ENCODE data around the gene SAMD4B. TPM values are rescaled to one million over a fixed set of nuclear protein-coding genes. Genes with fewer than 3 reads are reported as not detected.

Gene SAMD4B, protein sequence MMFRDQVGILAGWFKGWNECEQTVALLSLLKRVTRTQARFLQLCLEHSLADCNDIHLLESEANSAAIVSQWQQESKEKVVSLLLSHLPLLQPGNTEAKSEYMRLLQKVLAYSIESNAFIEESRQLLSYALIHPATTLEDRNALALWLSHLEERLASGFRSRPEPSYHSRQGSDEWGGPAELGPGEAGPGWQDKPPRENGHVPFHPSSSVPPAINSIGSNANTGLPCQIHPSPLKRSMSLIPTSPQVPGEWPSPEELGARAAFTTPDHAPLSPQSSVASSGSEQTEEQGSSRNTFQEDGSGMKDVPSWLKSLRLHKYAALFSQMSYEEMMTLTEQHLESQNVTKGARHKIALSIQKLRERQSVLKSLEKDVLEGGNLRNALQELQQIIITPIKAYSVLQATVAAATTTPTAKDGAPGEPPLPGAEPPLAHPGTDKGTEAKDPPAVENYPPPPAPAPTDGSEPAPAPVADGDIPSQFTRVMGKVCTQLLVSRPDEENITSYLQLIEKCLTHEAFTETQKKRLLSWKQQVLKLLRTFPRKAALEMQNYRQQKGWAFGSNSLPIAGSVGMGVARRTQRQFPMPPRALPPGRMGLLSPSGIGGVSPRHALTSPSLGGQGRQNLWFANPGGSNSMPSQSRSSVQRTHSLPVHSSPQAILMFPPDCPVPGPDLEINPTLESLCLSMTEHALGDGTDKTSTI
- total RNA-seq, result 10 to 100 TPM; 49.8 to 55.2 TPM
- polyA plus RNA-seq, result 10 to 100 TPM in 1 of 3 donors, 1 to 10 TPM in 2; 5.4 to 12.3 (median 6.4) TPM
- 28.3 to 46.7 (median 35.5) reads per million in 6 experiments for total RNA-seq

DNA sequence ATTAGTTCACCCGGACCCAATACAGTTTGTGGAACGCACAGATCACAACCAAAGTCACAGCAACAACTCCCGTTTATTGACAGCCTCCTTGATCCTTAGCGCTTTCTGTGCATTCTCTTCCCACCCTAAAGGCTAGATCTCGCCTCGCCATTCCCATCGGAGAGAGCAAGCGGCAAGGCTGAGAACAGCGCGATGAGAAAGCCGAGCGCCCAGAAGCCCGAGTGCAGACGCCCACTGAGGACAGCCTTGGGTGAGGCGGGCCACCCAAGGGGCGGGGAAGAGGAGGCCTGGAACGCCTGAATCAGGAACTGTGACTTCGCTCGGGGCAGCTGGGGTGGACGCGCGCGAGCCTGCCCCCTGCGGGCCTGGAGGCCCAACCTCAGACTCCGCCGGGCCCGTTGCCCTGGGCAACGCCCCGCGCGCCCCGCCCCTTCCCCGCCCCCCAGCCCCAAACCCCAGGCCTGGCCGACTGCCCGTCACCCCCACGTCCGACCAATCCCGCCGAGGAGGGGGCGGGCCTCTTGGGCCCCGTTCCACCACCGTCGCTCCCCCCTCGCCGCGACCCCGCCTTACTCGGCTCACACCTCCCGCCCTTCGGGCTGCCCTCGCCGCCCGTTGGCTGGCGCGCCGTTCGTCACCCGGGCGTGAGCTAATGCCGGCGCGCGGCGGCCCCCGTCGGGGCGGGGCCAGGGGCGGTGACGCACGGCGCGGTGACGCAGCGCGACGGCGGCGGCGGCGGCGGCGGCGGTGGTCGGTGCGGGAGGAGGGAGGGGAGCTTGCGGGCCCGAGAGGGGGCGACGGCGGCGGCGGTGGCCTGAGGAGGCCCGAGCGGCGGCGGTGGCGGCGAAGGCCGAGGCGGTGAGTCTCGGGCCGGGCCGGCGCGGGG, at the start of gene SAMD4B:
Gene SAMD4B, plus strand, starts transcription at position 703 of the 886 bp plus-strand sequence. CDS start 14,473 bp downstream, outside the sequence.
- H3K27ac Mint-ChIP-seq, result peak within 1 kb of the TSS; percentile 95 to 99 (median 97)
- no peaks in the 10 kb centered on the region for H3K9me3 Mint-ChIP-seq
- ATAC-seq (peak; percentile 85 to 87), DNase-seq (peak; percentile 94 to 100 (median 99))
- H3K27me3 Mint-ChIP-seq, result no peaks in the 10 kb centered on the region
- POLR2A ChIA-PET, result interaction anchor here (0.6 to 1.9 kb wide), 22 partner anchors 13 to 1435 kb away, joined by 3 to 22 read pairs (median 4); partner anchors contain the start of genes EID2B, MED29, PAF1 and PLEKHG2
- H3K4me3 Mint-ChIP-seq, result peak within 1 kb of the TSS; percentile 94 to 99 (median 98)
- peaks cover 0 to 7% (median 0%) of the 10 kb centered on the region in 3 donors for H3K36me3 Mint-ChIP-seq
- H3K4me1 Mint-ChIP-seq, result peaks cover 53 to 78% (median 72%) of the 10 kb centered on the region in 4 donors

DNA sequence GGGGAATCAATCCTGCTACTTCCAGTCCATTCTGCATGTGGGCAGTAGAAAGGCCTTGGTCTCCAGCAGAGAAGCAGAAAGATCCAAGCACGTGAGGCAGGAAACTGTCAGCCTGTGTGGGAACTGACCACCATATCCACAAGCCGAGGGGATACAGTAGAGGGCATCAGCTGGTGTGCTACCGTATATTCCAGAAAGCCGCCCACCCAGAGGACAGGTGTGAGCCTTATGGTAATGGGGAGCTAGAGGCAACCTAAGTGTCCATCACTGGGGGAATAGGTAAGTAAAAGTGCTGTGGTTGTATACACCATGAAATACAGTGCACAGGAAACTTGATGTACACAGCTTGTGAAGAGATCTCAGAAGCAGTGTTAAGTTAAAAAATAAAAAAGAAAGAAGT, 48.8 kb upstream of the SAMD4B start:
- H3K27ac Mint-ChIP-seq, result no peak overlapping the region
- H3K4me1 Mint-ChIP-seq, result peaks cover 10 to 19% (median 12%) of the 10 kb centered on the region in 4 donors
- no peak for DNase-seq

DNA sequence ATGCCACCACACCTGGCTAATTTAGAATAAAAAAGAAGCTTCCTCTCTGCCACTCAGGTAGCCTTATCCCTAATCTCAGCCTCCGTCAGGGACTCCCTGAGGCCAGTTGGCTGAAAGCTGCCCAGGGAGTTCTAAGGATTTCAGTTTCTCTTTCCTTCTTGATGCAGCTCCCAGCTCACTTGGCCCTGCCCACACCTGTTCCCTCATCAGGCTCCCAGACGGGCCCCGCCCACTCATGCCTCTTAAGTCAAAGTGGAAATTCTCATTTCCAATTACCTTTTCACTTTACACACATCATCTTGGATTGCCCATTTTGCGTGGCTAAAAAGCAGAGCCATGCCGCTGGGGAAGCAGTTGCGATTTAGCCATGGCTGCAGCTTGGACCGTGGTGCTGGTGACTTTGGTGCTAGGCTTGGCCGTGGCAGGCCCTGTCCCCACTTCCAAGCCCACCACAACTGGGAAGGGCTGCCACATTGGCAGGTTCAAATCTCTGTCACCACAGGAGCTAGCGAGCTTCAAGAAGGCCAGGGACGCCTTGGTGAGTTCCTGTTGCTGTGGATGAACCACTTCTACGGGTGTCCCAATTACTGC, 46.1 kb upstream of the SAMD4B start, which contains the start of gene IFNL1:
Gene IFNL1, plus strand, starts transcription at position 353 of the 591 bp plus-strand sequence. Its CDS starts 15 bp downstream, at position 368.
- peaks cover 0 to 6% (median 3%) of the 10 kb centered on the region in 5 donors for H3K27me3 Mint-ChIP-seq
- POLR2A ChIA-PET, result no interaction called here
- H3K4me1 Mint-ChIP-seq, result peaks cover 14 to 27% (median 23%) of the 10 kb centered on the region in 4 donors
- peak within 1 kb of the TSS in 4 of 10 donors; percentile 53 to 79 (median 66) for H3K27ac Mint-ChIP-seq
- DNase-seq (no peak), ATAC-seq (no peak)
- no peaks in the 10 kb centered on the region for H3K9me3 Mint-ChIP-seq
- no peaks in the 10 kb centered on the region for H3K36me3 Mint-ChIP-seq
- H3K4me3 Mint-ChIP-seq, result peak within 1 kb of the TSS in 2 of 10 donors; percentile 8 to 23

More for the DNA sequence above, 48.8 kb upstream of the SAMD4B start:
- no peak for ATAC-seq
- Mint-ChIP-seq H3K9me3 (peaks cover 0 to 2% (median 0%) of the 10 kb centered on the region in 9 donors), H3K4me3 (no peak overlapping the region), H3K36me3 (no peaks in the 10 kb centered on the region), H3K27me3 (peaks cover 0 to 7% (median 3%) of the 10 kb centered on the region in 5 donors)
- POLR2A ChIA-PET, result no interaction called here

DNA sequence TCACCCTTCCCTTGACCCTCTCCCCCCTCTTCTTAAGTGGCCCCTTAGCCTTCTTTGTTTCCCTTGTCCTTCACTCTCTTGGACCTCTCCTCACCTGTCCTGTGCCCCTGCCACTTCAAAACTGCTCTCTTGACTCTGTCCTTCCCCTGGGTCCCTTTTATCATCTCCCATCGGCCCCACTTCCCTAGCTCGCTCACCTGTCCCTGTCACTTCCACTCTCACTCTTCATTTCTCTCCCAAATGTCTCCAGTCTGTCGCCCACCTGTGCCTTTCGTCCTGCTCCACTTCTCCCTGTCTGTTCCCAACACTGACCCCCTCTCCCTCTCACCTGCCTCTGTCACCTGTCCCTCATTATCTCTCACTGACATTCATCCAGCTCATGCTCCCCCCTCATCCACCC, 45.3 kb upstream of the SAMD4B start:
- peak overlapping the region in 2 of 10 donors; percentile 8 to 23 for H3K4me3 Mint-ChIP-seq
- H3K27ac Mint-ChIP-seq, result peak overlapping the region in 4 of 10 donors; percentile 53 to 79 (median 66)
- POLR2A ChIA-PET, result no interaction called here

DNA sequence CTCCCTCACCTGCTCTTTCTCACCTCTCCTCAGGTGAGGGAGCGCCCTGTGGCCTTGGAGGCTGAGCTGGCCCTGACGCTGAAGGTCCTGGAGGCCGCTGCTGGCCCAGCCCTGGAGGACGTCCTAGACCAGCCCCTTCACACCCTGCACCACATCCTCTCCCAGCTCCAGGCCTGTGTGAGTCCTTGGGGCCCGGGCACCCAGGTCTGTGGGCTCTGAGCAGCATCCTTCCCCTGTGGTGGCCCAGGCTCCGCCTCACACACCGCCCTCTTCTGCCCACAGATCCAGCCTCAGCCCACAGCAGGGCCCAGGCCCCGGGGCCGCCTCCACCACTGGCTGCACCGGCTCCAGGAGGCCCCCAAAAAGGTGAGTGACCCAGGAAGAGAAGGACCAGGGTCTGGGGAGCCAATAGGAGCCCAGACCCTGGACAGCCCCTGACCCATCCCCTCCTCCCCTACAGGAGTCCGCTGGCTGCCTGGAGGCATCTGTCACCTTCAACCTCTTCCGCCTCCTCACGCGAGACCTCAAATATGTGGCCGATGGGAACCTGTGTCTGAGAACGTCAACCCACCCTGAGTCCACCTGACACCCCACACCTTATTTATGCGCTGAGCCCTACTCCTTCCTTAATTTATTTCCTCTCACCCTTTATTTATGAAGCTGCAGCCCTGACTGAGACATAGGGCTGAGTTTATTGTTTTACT, 44.1 kb upstream of the SAMD4B start:
- Mint-ChIP-seq H3K27ac (peak overlapping the region in 8 of 10 donors; percentile 39 to 86 (median 75)), H3K4me3 (peak overlapping the region; percentile 49 to 82 (median 68)), H3K4me1 (peaks cover 14 to 27% (median 23%) of the 10 kb centered on the region in 4 donors), H3K36me3 (no peaks in the 10 kb centered on the region), H3K9me3 (no peaks in the 10 kb centered on the region), H3K27me3 (peaks cover 0 to 6% (median 2%) of the 10 kb centered on the region in 5 donors)
- DNase-seq (peak in 8 of 10 donors; percentile 9 to 74 (median 48)), ATAC-seq (peak; percentile 98 to 99)
- POLR2A ChIA-PET, result interaction anchor here (0.6 to 0.9 kb wide), 2 partner anchors 171 to 172 kb away, joined by 4 read pairs; no protein-coding TSS in a partner anchor

More for the DNA sequence above, 45.3 kb upstream of the SAMD4B start:
- DNase-seq (no peak), ATAC-seq (no peak)
- Mint-ChIP-seq H3K9me3 (no peaks in the 10 kb centered on the region), H3K27me3 (peaks cover 0 to 6% (median 3%) of the 10 kb centered on the region in 5 donors), H3K36me3 (no peaks in the 10 kb centered on the region), H3K4me1 (peaks cover 14 to 27% (median 23%) of the 10 kb centered on the region in 4 donors)

DNA sequence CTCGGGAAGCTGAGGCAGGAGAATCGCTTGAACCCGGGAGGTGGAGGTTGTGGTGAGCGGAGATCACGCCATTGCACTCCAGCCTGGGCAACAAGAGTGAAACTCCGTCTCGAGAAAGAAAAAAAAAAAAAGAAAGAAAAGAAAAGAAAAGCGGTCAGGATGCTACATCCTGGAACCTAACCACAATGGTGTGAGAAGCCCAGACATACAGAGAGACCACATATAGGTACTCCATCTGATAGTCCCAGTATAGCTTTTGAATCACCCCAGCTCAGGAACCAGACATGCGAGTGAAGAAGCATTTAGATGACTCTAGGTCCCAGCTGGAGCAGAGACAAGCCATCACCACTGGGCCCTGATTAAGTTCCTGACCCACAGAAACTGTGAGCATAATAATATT, 42.8 kb upstream of the SAMD4B start:
- Mint-ChIP-seq H3K9me3 (no peaks in the 10 kb centered on the region), H3K36me3 (no peaks in the 10 kb centered on the region), H3K4me3 (peak overlapping the region in 1 of 10 donors; percentile 43), H3K4me1 (peaks cover 14 to 27% (median 23%) of the 10 kb centered on the region in 4 donors), H3K27ac (peak overlapping the region in 3 of 10 donors; percentile 27 to 80 (median 37)), H3K27me3 (peaks cover 0 to 6% (median 2%) of the 10 kb centered on the region in 5 donors)
- POLR2A ChIA-PET, result no interaction called here
- ATAC-seq (no peak), DNase-seq (peak in 1 of 10 donors; percentile 25)

DNA sequence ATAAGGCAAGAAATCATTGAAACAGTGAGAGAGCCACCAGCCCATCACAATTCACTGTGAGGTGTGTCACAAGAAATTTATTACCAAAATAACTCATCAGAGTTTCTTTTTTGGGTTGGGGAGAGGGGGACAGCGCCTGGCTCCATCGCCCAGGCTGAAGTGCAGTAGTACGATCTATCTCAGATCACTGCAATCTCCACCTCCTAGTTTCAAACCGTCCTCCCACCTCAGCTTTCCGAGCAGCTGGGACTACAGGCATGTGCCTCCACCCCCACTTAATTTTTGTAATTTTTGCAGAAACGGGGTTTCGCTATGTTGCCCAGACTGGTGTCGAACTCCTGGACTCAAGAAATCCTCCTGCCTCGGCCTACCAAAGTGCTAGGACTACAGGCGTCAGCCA, 42.4 kb upstream of the SAMD4B start:
- no peaks in the 10 kb centered on the region for H3K9me3 Mint-ChIP-seq
- POLR2A ChIA-PET, result no interaction called here
- no peak for DNase-seq
- H3K36me3 Mint-ChIP-seq, result no peaks in the 10 kb centered on the region
- H3K27me3 Mint-ChIP-seq, result peaks cover 0 to 6% (median 2%) of the 10 kb centered on the region in 5 donors
- H3K4me1 Mint-ChIP-seq, result peaks cover 14 to 27% (median 23%) of the 10 kb centered on the region in 4 donors
- H3K4me3 Mint-ChIP-seq, result no peak overlapping the region
- no peak for ATAC-seq
- peak overlapping the region in 4 of 10 donors; percentile 27 to 80 (median 52) for H3K27ac Mint-ChIP-seq

DNA sequence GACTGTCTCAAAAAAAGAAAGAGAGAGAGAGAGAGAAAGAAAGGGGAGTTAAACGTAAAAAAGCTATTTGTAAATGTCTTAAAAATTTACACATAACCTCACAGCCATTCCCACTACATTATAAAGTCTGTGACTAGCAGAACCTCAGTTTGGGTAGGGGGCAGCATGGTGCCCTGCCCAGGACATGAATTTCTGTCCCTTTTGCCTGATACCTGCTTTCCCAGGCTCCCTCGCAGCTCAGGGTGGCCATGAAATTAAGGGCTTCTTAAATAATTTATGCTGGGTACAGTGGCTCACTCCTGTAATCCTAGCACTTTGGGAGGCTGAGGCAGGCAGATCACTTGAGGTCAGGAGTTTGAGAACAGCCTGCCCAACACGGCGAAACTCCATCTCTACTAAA, 41.2 kb upstream of the SAMD4B start:
- H3K36me3 Mint-ChIP-seq, result no peaks in the 10 kb centered on the region
- POLR2A ChIA-PET, result interaction anchor here (0.5 kb wide), 1 partner anchor 26 kb away, joined by 3 read pairs; no protein-coding TSS in a partner anchor

DNA sequence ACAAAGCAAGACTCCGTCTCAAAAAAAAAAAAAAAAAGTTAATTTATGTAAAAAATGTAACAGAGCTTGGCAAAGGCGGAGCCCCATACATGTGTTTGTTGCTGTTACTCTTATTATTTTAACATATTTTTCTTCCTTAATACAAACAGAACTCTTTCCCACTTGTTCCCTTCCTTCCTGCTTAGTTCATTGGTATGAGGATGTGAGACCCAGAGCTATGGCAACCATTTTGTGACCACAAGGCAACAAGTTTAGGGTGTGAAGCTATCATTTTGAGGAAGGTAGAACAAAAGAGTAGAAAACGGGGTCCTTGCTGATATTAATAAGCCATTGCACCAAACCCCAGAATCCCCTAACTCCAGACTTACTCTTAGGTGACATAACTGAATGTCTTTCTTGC, 40.7 kb upstream of the SAMD4B start:
- ATAC-seq (no peak), DNase-seq (no peak)
- no peak overlapping the region for H3K27ac Mint-ChIP-seq
- H3K9me3 Mint-ChIP-seq, result no peaks in the 10 kb centered on the region
- H3K27me3 Mint-ChIP-seq, result peaks cover 0 to 3% (median 2%) of the 10 kb centered on the region in 5 donors
- H3K4me3 Mint-ChIP-seq, result no peak overlapping the region
- POLR2A ChIA-PET, result no interaction called here
- no peaks in the 10 kb centered on the region for H3K36me3 Mint-ChIP-seq
- peaks cover 16 to 27% (median 22%) of the 10 kb centered on the region in 4 donors for H3K4me1 Mint-ChIP-seq

More for the DNA sequence above, 41.2 kb upstream of the SAMD4B start:
- Mint-ChIP-seq H3K27me3 (peaks cover 0 to 5% (median 2%) of the 10 kb centered on the region in 5 donors), H3K9me3 (no peaks in the 10 kb centered on the region), H3K4me1 (peaks cover 16 to 27% (median 23%) of the 10 kb centered on the region in 4 donors), H3K27ac (no peak overlapping the region), H3K4me3 (no peak overlapping the region)
- no peak for DNase-seq
- no peak for ATAC-seq

DNA sequence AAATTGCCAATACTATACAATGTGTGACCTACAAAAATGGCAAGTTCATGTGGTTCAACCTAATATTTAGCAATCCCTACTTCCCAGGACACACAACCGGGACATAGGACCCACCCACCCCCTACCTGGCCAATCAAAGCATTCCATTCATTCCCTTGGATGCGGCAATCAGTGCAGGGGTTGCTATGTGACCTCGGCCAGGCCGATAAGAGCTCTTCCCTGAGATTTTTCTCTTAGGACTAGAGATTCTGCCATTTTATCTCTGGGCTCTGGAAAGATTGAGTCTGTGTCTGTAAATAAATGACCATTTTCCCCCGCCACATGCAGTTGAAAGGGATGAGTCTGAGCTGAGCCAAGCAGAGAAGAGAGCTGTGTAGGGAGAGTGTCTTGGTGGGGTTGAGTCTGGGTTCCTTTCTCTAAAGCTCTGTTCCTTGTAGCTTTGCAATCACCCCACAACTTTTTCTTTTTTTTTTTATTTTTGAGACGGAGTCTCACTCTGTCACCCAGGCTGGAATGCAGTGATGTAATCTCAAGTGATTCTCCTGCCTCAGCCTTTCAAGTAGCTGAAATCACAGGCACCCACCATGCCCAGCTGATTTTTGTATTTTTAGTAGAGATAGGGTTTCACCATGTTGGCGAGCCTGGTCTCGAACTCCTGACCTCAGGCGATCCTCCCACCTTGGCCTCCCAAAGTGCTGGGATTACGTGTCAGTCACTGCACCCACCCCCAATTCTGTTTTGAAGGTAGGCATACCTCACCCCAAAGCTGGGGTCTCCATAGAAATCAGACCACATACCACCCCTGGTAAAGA, 38.6 kb upstream of the SAMD4B start:
- DNase-seq (no peak), ATAC-seq (no peak)
- Mint-ChIP-seq H3K36me3 (peaks cover 0 to 4% (median 0%) of the 10 kb centered on the region in 3 donors), H3K4me3 (no peak overlapping the region), H3K27ac (peak overlapping the region in 2 of 10 donors; percentile 38 to 48), H3K9me3 (no peaks in the 10 kb centered on the region), H3K27me3 (no peaks in the 10 kb centered on the region), H3K4me1 (peaks cover 3 to 13% (median 7%) of the 10 kb centered on the region in 4 donors)
- POLR2A ChIA-PET, result interaction anchor here (1.8 kb wide), 1 partner anchor 20 kb away, joined by 5 read pairs; no protein-coding TSS in a partner anchor

Data from naive thymus-derived CD8-positive, alpha-beta T cell (primary cell).